Activated T-cell treated with anti-CD3 and anti-CD28 coated beads for 4 hours (primary cell): ENCODE measurements around the gene ARHGEF40.

Experiments used
- DNase-seq: peaks from one replicate; pipeline ENCODE4 v3.0.0-alpha.2; 2020

The ARHGEF40 gene

DNA sequence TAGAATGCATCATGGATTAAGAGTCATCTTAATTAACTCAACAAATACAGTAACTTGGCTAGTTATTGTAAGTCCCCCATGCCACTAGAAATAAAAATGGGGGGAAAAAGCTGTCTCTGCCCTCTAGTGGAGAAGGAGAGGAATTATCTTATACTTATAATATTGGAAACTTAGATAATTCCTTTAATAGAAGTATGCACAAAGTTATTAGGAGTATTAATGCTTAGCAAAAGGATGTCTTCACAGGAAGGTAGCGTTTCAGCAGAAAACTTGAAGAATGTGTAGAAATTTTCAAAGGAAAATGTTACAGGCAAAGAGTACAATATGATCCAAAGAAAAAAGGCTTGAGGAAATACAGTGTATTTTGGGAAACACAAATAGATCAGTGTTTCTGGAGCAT is 65.9 kb downstream of the ARHGEF40 start:
- no peak for DNase-seq
